ENCODE data around the gene FEN1. TPM values are rescaled to one million over a fixed set of nuclear protein-coding genes. Genes with fewer than 3 reads are reported as not detected.

The FEN1 gene
- total and polyA plus RNA-seq, 2 of the 13 experiments (the other 11 are each of a cell fraction or from before 2014, with no cell fraction given), result 12.4 to 102 TPM

GRCh38 chr11:61828379-61828628 is 35.6 kb downstream of the FEN1 start (continued):
- TF ChIP-seq TMF1 (CRISPR knock-in tag; IDR thresholded peaks at IDR 0.05; ENCODE audit: low read depth) (0 out of 2 replicates have a peak, but pooled peaks have one; percentile 22), RBAK (CRISPR knock-in tag; IDR thresholded peaks at IDR 0.05) (no peak), ZNF598 (CRISPR knock-in tag; IDR thresholded peaks at IDR 0.05; ENCODE audit: borderline replicate concordance) (0 out of 2 replicates have a peak, but pooled peaks have one; percentile 7), KAT8 (CRISPR knock-in tag; IDR thresholded peaks at IDR 0.05) (no peak), REPIN1 (CRISPR knock-in tag; IDR thresholded peaks at IDR 0.05; ENCODE audit: borderline replicate concordance, low read depth) (0 out of 2 replicates have a peak, but pooled peaks have one; percentile 7), ZNF224 (CRISPR knock-in tag; IDR thresholded peaks at IDR 0.05) (0 out of 2 replicates have a peak, but pooled peaks have one; percentile 69), ZSCAN31 (CRISPR knock-in tag; IDR thresholded peaks at IDR 0.05; ENCODE audit: low read depth) (peak; percentile 24; the same call in 1 of the 2 replicates), AHR (CRISPR knock-in tag; IDR thresholded peaks at IDR 0.05) (0 out of 2 replicates have a peak, but pooled peaks have one; percentile 6), ZNF234 (CRISPR knock-in tag; conservative IDR thresholded peaks at IDR 0.05) (0 out of 2 replicates have a peak, but pooled peaks have one; percentile 68), ZNF605 (CRISPR knock-in tag; IDR thresholded peaks at IDR 0.05) (peak; percentile 41; the same call in 1 of the 2 replicates), ZSCAN22 (CRISPR knock-in tag; IDR thresholded peaks at IDR 0.05) (no peak), ZNF891 (CRISPR knock-in tag; IDR thresholded peaks at IDR 0.05) (0 out of 2 replicates have a peak, but pooled peaks have one; percentile 90), SP1 (IDR thresholded peaks at IDR 0.05) (no peak), SP1 (CRISPR knock-in tag; IDR thresholded peaks at IDR 0.05) (0 out of 2 replicates have a peak, but pooled peaks have one; percentile 10), IRX3 (CRISPR knock-in tag; IDR thresholded peaks at IDR 0.05; ENCODE audit: borderline replicate concordance, low read depth) (0 out of 2 replicates have a peak, but pooled peaks have one; percentile 29), EED (CRISPR knock-in tag; IDR thresholded peaks at IDR 0.05) (0 out of 2 replicates have a peak, but pooled peaks have one; percentile 73), SP140L (CRISPR knock-in tag; IDR thresholded peaks at IDR 0.05; ENCODE audit: borderline replicate concordance) (0 out of 2 replicates have a peak, but pooled peaks have one; percentile 35), TFDP1 (CRISPR knock-in tag; IDR thresholded peaks at IDR 0.05; ENCODE audit: borderline replicate concordance) (0 out of 2 replicates have a peak, but pooled peaks have one; percentile 6), ZNF446 (CRISPR knock-in tag; IDR thresholded peaks at IDR 0.05) (0 out of 2 replicates have a peak, but pooled peaks have one; percentile 53)
- TF ChIP-seq, protein P1, sequence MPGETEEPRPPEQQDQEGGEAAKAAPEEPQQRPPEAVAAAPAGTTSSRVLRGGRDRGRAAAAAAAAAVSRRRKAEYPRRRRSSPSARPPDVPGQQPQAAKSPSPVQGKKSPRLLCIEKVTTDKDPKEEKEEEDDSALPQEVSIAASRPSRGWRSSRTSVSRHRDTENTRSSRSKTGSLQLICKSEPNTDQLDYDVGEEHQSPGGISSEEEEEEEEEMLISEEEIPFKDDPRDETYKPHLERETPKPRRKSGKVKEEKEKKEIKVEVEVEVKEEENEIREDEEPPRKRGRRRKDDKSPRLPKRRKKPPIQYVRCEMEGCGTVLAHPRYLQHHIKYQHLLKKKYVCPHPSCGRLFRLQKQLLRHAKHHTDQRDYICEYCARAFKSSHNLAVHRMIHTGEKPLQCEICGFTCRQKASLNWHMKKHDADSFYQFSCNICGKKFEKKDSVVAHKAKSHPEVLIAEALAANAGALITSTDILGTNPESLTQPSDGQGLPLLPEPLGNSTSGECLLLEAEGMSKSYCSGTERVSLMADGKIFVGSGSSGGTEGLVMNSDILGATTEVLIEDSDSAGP (CRISPR knock-in tag; IDR thresholded peaks at IDR 0.05; ENCODE audit: borderline replicate concordance), result 0 out of 2 replicates have a peak, but pooled peaks have one; percentile 66
